Liver (tissue), 9 donors: Measurements from ENCODE around the gene CCP110. TPM values are rescaled to one million over a fixed set of nuclear protein-coding genes. Genes with fewer than 3 reads are reported as not detected.

ENCODE experiments used
- DNase-seq: peaks from one replicate; pipeline ENCODE4 v3.0.0-alpha.2; 2017; ENCODE audit warnings: low spot score
- H3K27ac ChIP-seq, 2 donors: one replicate each; pipeline ENCODE4 v1.7.0; 2013; ENCODE audit warnings: inconsistent platforms in 2 of 2, low read length in 2 of 2, control low read depth in 1 of 2, low read depth in 1 of 2, mild to moderate bottlenecking in 1 of 2
- H3K27me3 ChIP-seq, 4 donors: one replicate each; pipeline versions ENCODE4 v1.6.1 to v1.7.0; 2013; ENCODE audit warnings: low read length in 3 of 4, inconsistent platforms in 1 of 4, mild to moderate bottlenecking in 1 of 4, moderate library complexity in 1 of 4; ENCODE audit not compliant: control insufficient read depth in 4 of 4, insufficient read depth in 4 of 4
- H3K36me3 ChIP-seq, 4 donors: one replicate each; pipeline versions ENCODE4 v1.6.1 to v1.7.0; 2013; ENCODE audit warnings: low read length in 3 of 4, mild to moderate bottlenecking in 3 of 4, low read depth in 1 of 4, moderate library complexity in 1 of 4; ENCODE audit not compliant: control insufficient read depth in 4 of 4, insufficient read depth in 3 of 4
- H3K4me1 ChIP-seq, 4 donors: one replicate each; pipeline versions ENCODE4 v1.6.1 to v1.7.0; 2013; ENCODE audit warnings: low read length in 3 of 4, mild to moderate bottlenecking in 3 of 4, moderate library complexity in 1 of 4; ENCODE audit not compliant: control insufficient read depth in 4 of 4, insufficient read depth in 4 of 4
- H3K4me3 ChIP-seq, 3 donors: one replicate each; pipeline versions ENCODE4 v1.6.1 to v1.7.0; 2013; ENCODE audit warnings: low read length in 3 of 3, control low read depth in 1 of 3, low read depth in 1 of 3, mild to moderate bottlenecking in 1 of 3
- H3K9ac ChIP-seq, 2 donors: one replicate each; pipeline ENCODE4 v1.7.0; 2013; ENCODE audit warnings: low read length in 2 of 2, mild to moderate bottlenecking in 2 of 2, moderate library complexity in 2 of 2, control low read depth in 1 of 2, low read depth in 1 of 2
- H3K9me3 ChIP-seq, 4 donors: one replicate each; pipeline versions ENCODE4 v1.6.1 to v1.7.0; 2013; ENCODE audit warnings: low read length in 3 of 4; ENCODE audit not compliant: control insufficient read depth in 4 of 4
- ATF3 ChIP-seq: IDR thresholded peaks from 2 replicates; pipeline ENCODE4 v1.6.1; 2016; ENCODE audit warnings: antibody characterized with exemption
- CTCF ChIP-seq: fragments of 150-350 bp; IDR thresholded peaks from 2 replicates; pipeline ENCODE4 v1.5.1; 2017; ENCODE audit warnings: improper control_type of control experiment, low read depth, low read length; ENCODE audit not compliant: missing input control
- EGR1 ChIP-seq, 2 donors: IDR thresholded peaks; 2 replicates each; pipeline ENCODE4 v1.6.1; 2016 to 2018; ENCODE audit warnings: antibody characterized with exemption in 2 of 2, low read depth in 2 of 2
- FOXA1 ChIP-seq: IDR thresholded peaks from 2 replicates; pipeline ENCODE4 v1.6.1; 2016; ENCODE audit warnings: antibody characterized with exemption
- FOXA2 ChIP-seq: IDR thresholded peaks from 2 replicates; pipeline ENCODE4 v1.6.1; 2016; ENCODE audit warnings: antibody characterized with exemption
- GABPA ChIP-seq, 2 donors: IDR thresholded peaks in 1 of 2; conservative IDR thresholded peaks in 1 of 2; 2 replicates each; pipeline ENCODE4 v1.6.1; 2016; ENCODE audit warnings: antibody characterized with exemption in 2 of 2, mild to moderate bottlenecking in 1 of 2, moderate library complexity in 1 of 2
- HNF4A ChIP-seq, 2 donors: conservative IDR thresholded peaks; 2 replicates each; pipeline ENCODE4 v1.6.1; 2016; ENCODE audit warnings: antibody characterized with exemption in 2 of 2, mild to moderate bottlenecking in 2 of 2
- HNF4G ChIP-seq: IDR thresholded peaks from 2 replicates; pipeline ENCODE4 v1.6.1; 2016; ENCODE audit warnings: antibody characterized with exemption
- JUND ChIP-seq, 2 donors: IDR thresholded peaks; 2 replicates each; pipeline ENCODE4 v1.6.1; 2016; ENCODE audit warnings: antibody characterized with exemption in 2 of 2
- NR2F2 ChIP-seq: IDR thresholded peaks from 2 replicates; pipeline ENCODE4 v1.6.1; 2016; ENCODE audit warnings: antibody characterized with exemption
- RAD21 ChIP-seq, 2 donors: IDR thresholded peaks; 2 replicates each; pipeline ENCODE4 v1.6.1; 2016; ENCODE audit warnings: antibody characterized with exemption in 2 of 2, mild to moderate bottlenecking in 2 of 2
- REST ChIP-seq: IDR thresholded peaks from 2 replicates; pipeline ENCODE4 v1.6.1; 2016; ENCODE audit warnings: antibody characterized with exemption, mild to moderate bottlenecking
- RXRA ChIP-seq, 2 donors: IDR thresholded peaks; 2 replicates each; pipeline ENCODE4 v1.6.1; 2017 to 2018; ENCODE audit warnings: antibody characterized with exemption in 2 of 2, mild to moderate bottlenecking in 1 of 2
- SP1 ChIP-seq: IDR thresholded peaks from 2 replicates; pipeline ENCODE4 v1.6.1; 2018; ENCODE audit warnings: antibody characterized with exemption, mild to moderate bottlenecking
- TAF1 ChIP-seq: conservative IDR thresholded peaks from 2 replicates; pipeline ENCODE4 v1.6.1; 2016; ENCODE audit warnings: antibody characterized with exemption, mild to moderate bottlenecking
- YY1 ChIP-seq: IDR thresholded peaks from 2 replicates; pipeline ENCODE4 v1.6.1; 2016; ENCODE audit warnings: antibody characterized with exemption, mild to moderate bottlenecking
- ZBTB33 ChIP-seq: IDR thresholded peaks from 2 replicates; pipeline ENCODE4 v1.6.1; 2016; ENCODE audit warnings: antibody characterized with exemption
- WGBS: extraction: QIAGEN DNeasy Blood & Tissue Kit; methylation state at CpG from one replicate; pipeline ENCODE4 v1.1.7; 2013; 5-methylcytosine and 5-hydroxymethylcytosine counted together
- polyA plus RNA-seq, 2 donors: library from polyadenylated mRNA; stranded (reverse) in 1 of 2; unstranded in 1 of 2; fragments of 200-250 nt in 1 of 2; fragments of >200 nt in 1 of 2; fragmentation: Nextera tagmentation in 1 of 2; extraction: Ambion mirVana in 1 of 2; gene quantifications; one replicate each; pipeline versions ENCODE4 v1.2.1 to v1.2.3, GENCODE V29; 2013 to 2015
- total RNA-seq, 2 donors: library from RNA; depleted of rRNA; stranded (reverse); fragments of >200 nt; gene quantifications; one replicate each; pipeline ENCODE4 v1.2.3, GENCODE V29; 2014
- donor health status: healthy.
- donor health status: healthy.
- donor health status: healthy.
- donor health status: healthy.
- donor health status: healthy.

CCP110 gene
- total and polyA plus RNA-seq, 4 donors, result 1.8 to 25.0 (median 5.5) TPM

GRCh38 chr16:19524616-19525384 is 1.1 kb downstream of the CCP110 start:
- peak overlapping the region in 1 of 2 donors; percentile 19 for H3K27ac ChIP-seq
- H3K4me1 ChIP-seq, result peaks cover 0 to 20% (median 17%) of the 10 kb centered on the region in 4 donors
- H3K9me3 ChIP-seq, result no peaks in the 10 kb centered on the region
- peak overlapping the region; percentile 32 to 72 for H3K9ac ChIP-seq
- peak; percentile 34 for DNase-seq
- peaks cover 2 to 12% (median 6%) of the 10 kb centered on the region in 4 donors for H3K36me3 ChIP-seq
- no peaks in the 10 kb centered on the region for H3K27me3 ChIP-seq
- peak overlapping the region; percentile 85 to 100 (median 92) for H3K4me3 ChIP-seq
- TF ChIP-seq GABPA (IDR thresholded peaks at IDR 0.05 in 1 of 2, conservative IDR thresholded peaks at IDR 0.05 in 1 of 2) (no peak), EGR1 (IDR thresholded peaks at IDR 0.05; ENCODE audit: low read depth in 2 of 2) (no peak), FOXA1 (no peak), SP1 (no peak)
- WGBS, result 41% methylated on average over 19 of the region's 19 CpGs

- WGBS, result 95% methylated on average over 2 of the region's 2 CpGs
- Histone ChIP-seq H3K27ac (no peak overlapping the region), H3K27me3 (no peaks in the 10 kb centered on the region), H3K4me1 (peaks cover 0 to 20% (median 17%) of the 10 kb centered on the region in 4 donors), H3K36me3 (peaks cover 2 to 12% (median 6%) of the 10 kb centered on the region in 4 donors), H3K4me3 (no peak overlapping the region), H3K9ac (no peak overlapping the region), H3K9me3 (no peaks in the 10 kb centered on the region)
- TF ChIP-seq ZBTB33, result no peak
- no peak for TF ChIP-seq HNF4A (conservative IDR thresholded peaks at IDR 0.05)
- TF ChIP-seq REST, result no peak
- no peak for TF ChIP-seq JUND (IDR thresholded peaks at IDR 0.05)
- no peak for TF ChIP-seq FOXA2
- TF ChIP-seq YY1, result no peak
- no peak for TF ChIP-seq EGR1 (IDR thresholded peaks at IDR 0.05; ENCODE audit: low read depth in 2 of 2)
- no peak for TF ChIP-seq TAF1
- no peak for TF ChIP-seq GABPA (IDR thresholded peaks at IDR 0.05 in 1 of 2, conservative IDR thresholded peaks at IDR 0.05 in 1 of 2)
- TF ChIP-seq NR2F2, result no peak
- no peak for DNase-seq
Observed at GRCh38 chr16:19525385-19525723, 1.6 kb downstream of the CCP110 start.

- H3K27me3 ChIP-seq, result no peaks in the 10 kb centered on the region
- 89% methylated on average over 1 of the region's 1 CpG for WGBS
- peaks cover 0 to 10% (median 9%) of the 10 kb centered on the region in 4 donors for H3K4me1 ChIP-seq
- H3K27ac ChIP-seq, result no peak overlapping the region
- no peak for DNase-seq
- H3K4me3 ChIP-seq, result no peak overlapping the region
- peaks cover 2 to 14% (median 6%) of the 10 kb centered on the region in 4 donors for H3K36me3 ChIP-seq
- H3K9me3 ChIP-seq, result no peaks in the 10 kb centered on the region
- no peak overlapping the region for H3K9ac ChIP-seq
- TF ChIP-seq ZBTB33, result no peak
- no peak for TF ChIP-seq HNF4G
- no peak for TF ChIP-seq CTCF
- no peak for TF ChIP-seq ATF3
- TF ChIP-seq FOXA2, result no peak
- TF ChIP-seq GABPA (IDR thresholded peaks at IDR 0.05 in 1 of 2, conservative IDR thresholded peaks at IDR 0.05 in 1 of 2), result no peak
- TF ChIP-seq RAD21 (IDR thresholded peaks at IDR 0.05), result no peak
- no peak for TF ChIP-seq SP1
- no peak for TF ChIP-seq TAF1
- no peak for TF ChIP-seq NR2F2
- TF ChIP-seq FOXA1, result no peak
- TF ChIP-seq HNF4A (conservative IDR thresholded peaks at IDR 0.05), result no peak
- no peak for TF ChIP-seq YY1
- TF ChIP-seq JUND (IDR thresholded peaks at IDR 0.05), result no peak
- TF ChIP-seq RXRA (IDR thresholded peaks at IDR 0.05), result no peak
Observed at GRCh38 chr16:19527161-19527560, 3.4 kb downstream of the CCP110 start.
